SU-DHL-6 (cell line): ENCODE measurements around the gene TMEM39B.

ENCODE experiments used
- H2AFZ ChIP-seq: fragments of 200-600 bp; sonication (generic); 2 replicates; pipeline ENCODE4 v1.6.1; 2014; ENCODE audit warnings: low read depth, mild to moderate bottlenecking, moderate library complexity, mixed read lengths, antibody characterized with exemption, low read length; ENCODE audit not compliant: severe bottlenecking
- H3F3A ChIP-seq: fragments of 200-600 bp; shearing (Covaris generic); 2 replicates; pipeline ENCODE4 v1.6.0; 2016; ENCODE audit warnings: antibody characterized with exemption, mild to moderate bottlenecking; ENCODE audit not compliant: insufficient read depth
- H3K27ac ChIP-seq: fragments of 200-600 bp; sonication (generic); 2 replicates; pipeline ENCODE4 v1.5.1; 2016; ENCODE audit warnings: low read depth, mild to moderate bottlenecking, low read length, moderate library complexity, mixed read lengths
- H3K27me3 ChIP-seq: fragments of 200-600 bp; sonication (generic), shearing (Covaris generic); 2 replicates; pipeline ENCODE4 v1.6.0; 2014; ENCODE audit warnings: mild to moderate bottlenecking, low read length
- H3K36me3 ChIP-seq: fragments of 200-600 bp; sonication (generic); 2 replicates; pipeline ENCODE4 v1.6.1; 2014; ENCODE audit warnings: mild to moderate bottlenecking, low read length, mixed read lengths
- H3K4me2 ChIP-seq: fragments of 300-600, 200-600 bp; shearing (Covaris generic), sonication (generic); 2 replicates; pipeline ENCODE4 v1.6.0; 2014; ENCODE audit warnings: low read length, low read depth, mild to moderate bottlenecking; ENCODE audit not compliant: poor library complexity, severe bottlenecking
- H3K4me3 ChIP-seq: fragments of 200-600 bp; sonication (generic); 2 replicates; pipeline ENCODE4 v1.5.1; 2014; ENCODE audit warnings: antibody characterized with exemption, low read length, mild to moderate bottlenecking, mixed read lengths; ENCODE audit not compliant: insufficient read depth, poor library complexity, severe bottlenecking
- H3K79me2 ChIP-seq: fragments of 200-600 bp; sonication (generic); 2 replicates; pipeline ENCODE4 v1.6.1; 2014; ENCODE audit warnings: mild to moderate bottlenecking, low read length, moderate library complexity; ENCODE audit not compliant: insufficient read depth
- H3K9ac ChIP-seq: fragments of 200-600 bp; sonication (generic); 2 replicates; pipeline ENCODE4 v1.7.0; 2014; ENCODE audit warnings: mild to moderate bottlenecking, low read length
- H3K9me2 ChIP-seq: fragments of 200-600 bp; sonication (generic); replicated peaks from 2 replicates; pipeline ENCODE4 v1.6.1; 2014; ENCODE audit warnings: low read length; ENCODE audit not compliant: insufficient read depth
- H3K9me3 ChIP-seq: fragments of 200-600 bp; sonication (generic); 2 replicates; pipeline ENCODE4 v1.6.1; 2014; ENCODE audit warnings: low read length, mixed read lengths; ENCODE audit not compliant: insufficient read depth
- H4K20me1 ChIP-seq: fragments of 200-600 bp; sonication (generic); 2 replicates; pipeline ENCODE4 v1.6.1; 2014; ENCODE audit warnings: low read depth, mild to moderate bottlenecking, antibody characterized with exemption, low read length, moderate library complexity, mixed read lengths
- EZH2phosphoT487 ChIP-seq: fragments of 200-600 bp; sonication (generic), shearing (Covaris generic); conservative IDR thresholded peaks from 2 replicates; pipeline ENCODE4 v1.6.1; 2018; ENCODE audit warnings: mild to moderate bottlenecking, antibody characterized with exemption, low read length, moderate library complexity, mixed read lengths
- TF ChIP-seq, protein P1 (sequence below): fragments of 200-600 bp; sonication (generic); IDR thresholded peaks from one replicate; pipeline ENCODE4 v1.5.1; 2017; ENCODE audit warnings: antibody characterized with exemption, mild to moderate bottlenecking, low read length, moderate library complexity; ENCODE audit not compliant: insufficient read depth, poor library complexity, severe bottlenecking

Gene TMEM39B

DNA sequence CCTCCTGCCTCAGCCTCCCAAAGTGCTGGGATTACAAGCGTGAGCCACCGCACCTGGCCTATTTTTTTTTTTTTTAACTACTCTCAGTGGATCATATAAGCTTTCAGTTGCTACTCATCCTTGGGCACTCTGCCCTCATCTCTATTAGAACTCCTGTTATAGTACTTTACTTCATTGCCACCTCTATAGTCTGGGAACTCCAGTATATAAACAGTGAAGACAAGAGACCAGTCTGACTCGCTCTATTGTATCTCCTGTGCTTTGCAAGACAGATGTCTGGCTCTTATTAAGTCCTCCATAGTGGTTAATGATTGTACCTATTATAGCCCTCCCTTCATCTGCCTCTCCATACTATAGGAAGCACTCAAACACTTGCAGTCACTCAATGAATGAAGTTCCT, 44.0 kb upstream of the TMEM39B start:
- peaks cover 36% of the 10 kb centered on the region for H4K20me1 ChIP-seq
- H2AFZ ChIP-seq, result no peak overlapping the region
- H3K4me2 ChIP-seq, result no peak overlapping the region
- TF ChIP-seq EZH2phosphoT487, result no peak
- TF ChIP-seq, protein P1, sequence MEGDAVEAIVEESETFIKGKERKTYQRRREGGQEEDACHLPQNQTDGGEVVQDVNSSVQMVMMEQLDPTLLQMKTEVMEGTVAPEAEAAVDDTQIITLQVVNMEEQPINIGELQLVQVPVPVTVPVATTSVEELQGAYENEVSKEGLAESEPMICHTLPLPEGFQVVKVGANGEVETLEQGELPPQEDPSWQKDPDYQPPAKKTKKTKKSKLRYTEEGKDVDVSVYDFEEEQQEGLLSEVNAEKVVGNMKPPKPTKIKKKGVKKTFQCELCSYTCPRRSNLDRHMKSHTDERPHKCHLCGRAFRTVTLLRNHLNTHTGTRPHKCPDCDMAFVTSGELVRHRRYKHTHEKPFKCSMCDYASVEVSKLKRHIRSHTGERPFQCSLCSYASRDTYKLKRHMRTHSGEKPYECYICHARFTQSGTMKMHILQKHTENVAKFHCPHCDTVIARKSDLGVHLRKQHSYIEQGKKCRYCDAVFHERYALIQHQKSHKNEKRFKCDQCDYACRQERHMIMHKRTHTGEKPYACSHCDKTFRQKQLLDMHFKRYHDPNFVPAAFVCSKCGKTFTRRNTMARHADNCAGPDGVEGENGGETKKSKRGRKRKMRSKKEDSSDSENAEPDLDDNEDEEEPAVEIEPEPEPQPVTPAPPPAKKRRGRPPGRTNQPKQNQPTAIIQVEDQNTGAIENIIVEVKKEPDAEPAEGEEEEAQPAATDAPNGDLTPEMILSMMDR, result no peak
- no peaks in the 10 kb centered on the region for H3K9me3 ChIP-seq
- peaks cover 98% of the 10 kb centered on the region for H3K79me2 ChIP-seq
- no peaks in the 10 kb centered on the region for H3K27me3 ChIP-seq
- H3K9ac ChIP-seq, result no peak overlapping the region
- peaks cover 39% of the 10 kb centered on the region for H3K36me3 ChIP-seq
- H3F3A ChIP-seq, result peaks cover 9% of the 10 kb centered on the region; the same call in 1 of the 2 replicates
- no peak overlapping the region for H3K4me3 ChIP-seq
- H3K9me2 ChIP-seq, result no peaks in the 10 kb centered on the region
- H3K27ac ChIP-seq, result no peak overlapping the region

DNA sequence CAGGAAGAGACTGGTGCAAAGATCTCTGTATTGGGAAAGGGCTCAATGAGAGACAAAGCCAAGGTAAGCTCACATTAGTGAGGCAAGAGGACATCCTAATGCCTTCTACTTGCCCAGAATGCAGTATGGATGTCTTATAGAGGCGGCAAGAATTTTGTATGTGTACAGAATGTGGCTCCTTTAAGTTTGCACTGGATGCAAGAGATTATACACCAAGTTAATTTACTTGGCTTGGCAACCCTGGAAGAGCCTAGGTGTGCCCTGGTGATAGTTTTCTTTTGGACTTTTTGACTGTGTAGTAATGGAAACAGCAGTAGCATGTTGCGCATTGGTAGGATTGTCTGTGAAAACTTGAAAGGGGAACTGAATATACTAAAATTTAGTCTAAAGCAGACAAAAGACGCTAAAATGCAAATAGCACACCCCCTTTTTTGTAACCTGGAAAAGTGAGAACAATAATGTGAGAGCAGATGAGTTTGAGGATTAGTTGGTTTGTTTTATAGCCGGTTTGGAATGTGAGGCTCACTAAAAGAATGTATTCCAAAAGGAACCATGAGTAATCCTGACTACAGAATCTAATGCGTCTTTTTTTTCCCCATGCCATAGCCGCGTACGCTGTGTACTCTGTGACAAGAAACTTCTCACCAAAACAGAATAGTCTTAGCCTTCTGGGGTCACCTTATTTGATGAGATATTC, 41.0 kb upstream of the TMEM39B start:
- Histone ChIP-seq H3K9me3 (no peaks in the 10 kb centered on the region), H2AFZ (no peak overlapping the region), H3K4me2 (no peak overlapping the region), H3K36me3 (peaks cover 54% of the 10 kb centered on the region), H3K27ac (no peak overlapping the region), H3K27me3 (no peaks in the 10 kb centered on the region), H3K9me2 (no peaks in the 10 kb centered on the region), H3F3A (peaks cover 16% of the 10 kb centered on the region), H3K4me3 (no peak overlapping the region), H3K79me2 (peaks cover 93% of the 10 kb centered on the region), H3K9ac (no peak overlapping the region), H4K20me1 (peaks cover 39% of the 10 kb centered on the region)
- TF ChIP-seq, protein P1, result no peak
- TF ChIP-seq EZH2phosphoT487, result no peak

DNA sequence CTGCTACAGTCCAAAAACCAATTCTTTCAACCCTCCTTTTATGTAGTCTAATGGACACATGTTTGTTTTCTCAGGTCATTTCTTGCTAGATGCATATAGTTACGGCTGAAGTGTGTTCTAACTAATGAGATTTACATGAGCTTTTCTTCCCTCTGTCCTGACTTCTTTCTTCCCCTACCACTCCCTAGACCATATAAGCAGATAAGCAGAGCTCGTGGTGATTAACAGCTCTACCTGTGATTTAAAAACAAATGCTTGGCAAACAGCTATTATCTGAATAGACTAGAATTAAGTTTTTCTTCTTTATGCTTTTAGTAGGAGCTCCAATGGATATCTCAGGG, 40.5 kb upstream of the TMEM39B start:
- no peak overlapping the region for H3K4me3 ChIP-seq
- no peak overlapping the region for H2AFZ ChIP-seq
- no peak overlapping the region for H3K4me2 ChIP-seq
- no peaks in the 10 kb centered on the region for H3K9me3 ChIP-seq
- no peaks in the 10 kb centered on the region for H3K27me3 ChIP-seq
- H3K9ac ChIP-seq, result no peak overlapping the region
- peaks cover 58% of the 10 kb centered on the region for H3K36me3 ChIP-seq
- peaks cover 91% of the 10 kb centered on the region for H3K79me2 ChIP-seq
- peaks cover 16% of the 10 kb centered on the region for H3F3A ChIP-seq
- no peak overlapping the region for H3K27ac ChIP-seq
- no peaks in the 10 kb centered on the region for H3K9me2 ChIP-seq
- TF ChIP-seq EZH2phosphoT487, result no peak
- TF ChIP-seq, protein P1, result no peak
- H4K20me1 ChIP-seq, result peaks cover 39% of the 10 kb centered on the region
